GM20000 (cell line): ENCODE results near the gene PHKA2.

Experiments
- DNase-seq: peaks from one replicate; pipeline ENCODE4 v3.0.0; 2012; ENCODE audit warnings: low spot score
- CTCF ChIP-seq: IDR thresholded peaks from 2 replicates; pipeline ENCODE4 v1.5.1; 2012; ENCODE audit warnings: mild to moderate bottlenecking, control low read depth; ENCODE audit errors: extremely low read depth, missing control alignments

Gene PHKA2

GRCh38 chrX:19007868-19008267 is 24.0 kb upstream of the PHKA2 start:
- TF ChIP-seq CTCF = no peak
- no peak for DNase-seq

GRCh38 chrX:19007011-19007410 is 23.1 kb upstream of the PHKA2 start:
- no peak for TF ChIP-seq CTCF
- no peak for DNase-seq

- no peak for TF ChIP-seq CTCF
- no peak for DNase-seq
Measured at GRCh38 chrX:19005909-19006308, 22.0 kb upstream of the PHKA2 start.

GRCh38 chrX:19003756-19004155 is 19.8 kb upstream of the PHKA2 start:
- DNase-seq = no peak
- no peak for TF ChIP-seq CTCF

- TF ChIP-seq CTCF = no peak
- DNase-seq = no peak
Measured at GRCh38 chrX:18998653-18999052, 14.7 kb upstream of the PHKA2 start.

GRCh38 chrX:18997916-18998315 is 14.0 kb upstream of the PHKA2 start:
- no peak for DNase-seq
- TF ChIP-seq CTCF = no peak

- no peak for TF ChIP-seq CTCF
- DNase-seq = no peak
Measured at GRCh38 chrX:18996536-18996935, 12.6 kb upstream of the PHKA2 start.
